ENCODE measurements around the gene LRRN3.

LRRN3 gene

GRCh38 chr7:111159426-111159825 is 68.5 kb downstream of the LRRN3 start:
- no peak for DNase-seq (ENCODE audit: low read depth in 2 of 3, low spot score in 1 of 3)

- no peak for DNase-seq (ENCODE audit: low read depth in 2 of 3, low spot score in 1 of 3)
Observed at GRCh38 chr7:111160297-111160696, 69.4 kb downstream of the LRRN3 start.

- no peak for DNase-seq (ENCODE audit: low read depth in 2 of 3, low spot score in 1 of 3)
Observed at GRCh38 chr7:111162692-111163091, 71.8 kb downstream of the LRRN3 start.

- DNase-seq (ENCODE audit: low read depth in 2 of 3, low spot score in 1 of 3): no peak
Observed at GRCh38 chr7:111164442-111164841, 73.5 kb downstream of the LRRN3 start.

DNA sequence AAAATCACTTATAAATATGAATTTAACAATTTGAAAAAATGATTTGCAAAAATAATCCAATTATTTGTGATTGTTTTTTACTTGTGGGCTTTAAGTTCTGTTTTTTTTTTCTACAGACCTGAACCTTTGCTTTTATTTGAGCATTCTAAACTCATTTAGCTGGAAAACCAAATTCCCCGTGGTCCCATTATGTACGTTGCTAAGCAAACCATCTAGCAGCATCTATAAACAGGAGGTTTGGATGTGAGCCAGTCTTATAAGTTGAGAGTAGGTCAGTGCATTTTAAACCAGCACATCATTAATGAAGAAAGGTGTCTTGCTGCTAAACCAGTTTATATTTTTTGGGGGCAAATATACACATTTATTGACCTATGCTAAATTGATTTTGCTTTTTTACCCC is 77.3 kb downstream of the LRRN3 start:
- DNase-seq (ENCODE audit: low read depth in 2 of 3, low spot score in 1 of 3): no peak

- DNase-seq (ENCODE audit: low read depth in 2 of 3, low spot score in 1 of 3): no peak
Observed at GRCh38 chr7:111172564-111173257, 81.8 kb downstream of the LRRN3 start.

DNA sequence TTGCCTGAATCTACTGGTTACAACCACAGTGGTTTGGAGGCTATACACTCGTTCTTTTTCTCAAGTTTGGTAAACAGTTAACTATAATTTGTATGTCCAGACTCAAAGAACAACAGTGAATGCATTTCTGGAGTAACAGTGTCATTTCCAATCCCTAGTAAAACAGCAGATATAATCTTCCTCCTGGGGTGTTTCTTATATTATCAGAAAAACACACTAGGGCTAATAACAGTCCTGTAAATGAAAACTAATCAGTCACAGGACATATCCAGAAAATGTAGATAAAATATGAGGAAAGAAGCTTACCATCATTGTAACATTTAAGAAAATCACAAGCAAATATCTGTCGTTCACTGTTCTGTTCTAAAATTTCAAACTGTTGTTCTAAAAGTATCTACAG is 82.6 kb downstream of the LRRN3 start:
- DNase-seq (ENCODE audit: low read depth in 2 of 3, low spot score in 1 of 3): no peak

GRCh38 chr7:111173990-111174389 is 83.1 kb downstream of the LRRN3 start:
- DNase-seq (ENCODE audit: low read depth in 2 of 3, low spot score in 1 of 3): no peak

DNA sequence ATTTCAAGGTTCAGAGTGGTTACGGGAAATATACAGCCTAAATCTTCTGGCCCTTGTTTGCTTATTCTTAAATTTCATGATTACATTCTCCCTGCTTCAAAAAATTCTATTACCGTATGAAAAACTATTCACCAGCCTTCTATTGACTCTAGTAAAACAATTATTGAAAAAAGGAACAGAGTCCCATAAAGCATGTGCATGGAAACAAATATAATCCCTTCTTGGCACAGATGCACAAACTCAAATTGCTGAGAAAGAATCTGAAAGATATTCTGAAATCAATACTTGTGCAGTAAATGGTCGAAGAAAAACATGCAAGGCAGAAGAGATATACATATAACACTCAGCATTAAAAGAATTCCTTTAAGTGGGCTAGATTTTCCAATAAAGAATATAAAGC is 83.6 kb downstream of the LRRN3 start:
- DNase-seq (ENCODE audit: low read depth in 2 of 3, low spot score in 1 of 3): no peak
